NCI-H1092 treated with DMSO at 0.1 percent for 48 hours (cell line): Measurements from ENCODE around the gene PIGC.
A peak's percentile ranks its signal among the peaks of the same experiment; 100 is the strongest.
"Not testable (repeated sequence)": the region's sequence is repeated elsewhere in the genome, so short reads cannot be mapped to it uniquely, and the experiment has no call there.

ENCODE experiments used
- DNase-seq: peaks from one replicate; lab custom pipeline; 2025; lab: John Stamatoyannopoulos, UW

The PIGC gene

GRCh38 chr1:172466795-172467407, 23.0 kb upstream of the PIGC start:
- DNase-seq: no peak

- DNase-seq: no peak
Observed at GRCh38 chr1:172465617-172466016, 21.7 kb upstream of the PIGC start.

GRCh38 chr1:172460887-172461315, 17.0 kb upstream of the PIGC start:
- no peak for DNase-seq

- DNase-seq: no peak
Observed at GRCh38 chr1:172460177-172460576, 16.3 kb upstream of the PIGC start.

GRCh38 chr1:172457479-172458130, 13.7 kb upstream of the PIGC start:
- no peak for DNase-seq

- DNase-seq: no peak
Observed at GRCh38 chr1:172456344-172456769, 12.5 kb upstream of the PIGC start.

GRCh38 chr1:172455451-172455850, 11.6 kb upstream of the PIGC start:
- DNase-seq: no peak

- no peak for DNase-seq
Observed at GRCh38 chr1:172453607-172454006, 9.7 kb upstream of the PIGC start.

- DNase-seq: no peak
Observed at GRCh38 chr1:172453153-172453545, 9.3 kb upstream of the PIGC start.

GRCh38 chr1:172452536-172453152, 8.8 kb upstream of the PIGC start:
- DNase-seq: no peak

GRCh38 chr1:172451002-172451443, 7.2 kb upstream of the PIGC start:
- DNase-seq: peak; percentile 17

GRCh38 chr1:172450524-172450885, 6.6 kb upstream of the PIGC start:
- peak; percentile 11 for DNase-seq

GRCh38 chr1:172449585-172450523, 6.0 kb upstream of the PIGC start:
- peak; percentile 42 for DNase-seq

- DNase-seq: no peak
Observed at GRCh38 chr1:172448995-172449584, 5.2 kb upstream of the PIGC start.

- no peak for DNase-seq
Observed at GRCh38 chr1:172447641-172448040, 3.8 kb upstream of the PIGC start.

GRCh38 chr1:172446547-172446946, 2.7 kb upstream of the PIGC start:
- no peak for DNase-seq

- DNase-seq: no peak
Observed at GRCh38 chr1:172442843-172443565, 865 bp downstream of the PIGC start.

- DNase-seq: no peak
Observed at GRCh38 chr1:172442404-172442803, 1.5 kb downstream of the PIGC start.

GRCh38 chr1:172437183-172437582, 6.7 kb downstream of the PIGC start:
- DNase-seq: not testable (repeated sequence)

GRCh38 chr1:172431721-172432192, 12.1 kb downstream of the PIGC start:
- DNase-seq: no peak

GRCh38 chr1:172431204-172431603, 12.7 kb downstream of the PIGC start:
- no peak for DNase-seq
